NCI-H226 (cell line): ENCODE results near the gene FCAR.
"Not testable (repeated sequence)": the region's sequence is repeated elsewhere in the genome, so short reads cannot be mapped to it uniquely, and the experiment has no call there.

Experiments
- DNase-seq: peaks from one replicate; pipeline ENCODE4 v3.0.0-alpha.2; 2015

The FCAR gene

DNA sequence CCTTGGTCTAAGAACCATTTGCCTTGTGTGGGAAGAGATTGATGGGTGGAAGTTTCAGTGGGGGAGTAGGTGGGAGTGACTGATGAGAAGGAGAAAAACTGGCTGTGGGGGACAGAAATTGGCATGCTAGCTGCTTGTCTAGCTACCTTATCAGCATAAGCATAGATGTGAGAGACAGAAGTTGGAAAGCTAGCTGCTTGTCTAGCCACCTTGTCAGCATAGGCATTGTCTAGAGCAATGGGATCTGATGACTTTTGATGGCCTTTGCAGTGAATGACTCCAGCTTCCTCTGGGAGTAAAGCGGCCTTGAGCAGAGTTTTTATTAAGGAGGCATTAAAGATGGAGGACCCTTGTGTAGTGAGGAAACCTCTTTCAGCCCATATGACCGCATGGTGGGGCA, 22.0 kb downstream of the FCAR start:
- no peak for DNase-seq

DNA sequence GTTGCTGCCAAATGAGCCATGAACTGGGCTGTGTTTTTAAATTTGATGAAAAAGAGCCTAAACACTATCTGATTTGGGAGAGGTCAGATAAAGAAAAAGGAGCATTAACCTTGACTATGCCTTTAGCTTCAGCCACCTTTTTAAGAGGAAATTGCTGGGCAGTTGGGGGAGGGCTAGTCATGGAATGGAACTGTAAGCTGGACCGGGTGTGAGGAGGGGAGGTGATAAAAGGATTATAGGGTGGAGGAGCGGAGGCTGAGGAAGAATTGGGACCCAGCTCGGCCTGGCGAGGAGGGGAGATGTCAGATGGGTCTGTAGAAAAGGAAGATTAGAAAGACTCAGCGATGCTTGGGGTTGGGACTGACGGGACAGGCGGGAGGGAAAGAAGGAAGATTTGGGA, 24.6 kb downstream of the FCAR start:
- not testable (repeated sequence) for DNase-seq

DNA sequence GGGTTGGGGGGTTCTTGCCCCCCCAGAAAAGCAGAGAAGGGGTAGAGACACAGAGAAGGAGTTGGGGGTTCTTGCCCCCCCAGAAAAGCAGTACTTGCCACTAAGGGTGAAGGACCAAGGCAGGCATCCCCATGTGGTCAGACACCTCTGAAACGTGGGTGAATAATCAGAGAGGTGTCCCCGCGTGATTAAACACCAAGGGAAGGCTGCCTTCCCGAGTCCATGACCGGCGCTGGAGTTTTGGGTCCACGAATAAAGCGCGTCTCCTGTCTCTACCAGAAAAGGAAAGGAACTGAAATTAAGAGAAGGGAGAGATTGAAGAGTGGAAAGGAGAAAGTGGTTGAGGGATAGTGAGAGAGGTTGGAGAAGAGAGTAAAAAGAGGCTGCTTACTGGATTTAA, 25.6 kb downstream of the FCAR start:
- not testable (repeated sequence) for DNase-seq

DNA sequence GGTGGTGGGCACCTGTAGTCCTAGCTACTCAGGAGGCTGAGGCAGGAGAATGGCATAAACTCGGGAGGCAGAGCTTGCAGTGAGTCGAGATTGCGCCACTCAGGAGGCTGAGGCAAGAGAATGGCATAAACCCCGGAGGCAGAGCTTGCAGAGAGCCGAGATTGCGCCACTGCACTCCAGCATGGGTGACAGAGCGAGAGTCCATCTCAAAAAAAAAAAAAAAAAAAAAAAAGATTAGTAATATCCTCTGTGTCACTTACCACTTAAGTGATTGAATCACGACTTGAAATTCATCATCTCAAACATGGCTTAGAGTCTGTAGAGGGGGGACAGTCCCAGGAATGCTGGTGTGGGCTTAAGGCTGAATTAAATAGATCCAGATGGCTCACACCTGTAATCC, 27.1 kb downstream of the FCAR start:
- DNase-seq, result peak; percentile 42

DNA sequence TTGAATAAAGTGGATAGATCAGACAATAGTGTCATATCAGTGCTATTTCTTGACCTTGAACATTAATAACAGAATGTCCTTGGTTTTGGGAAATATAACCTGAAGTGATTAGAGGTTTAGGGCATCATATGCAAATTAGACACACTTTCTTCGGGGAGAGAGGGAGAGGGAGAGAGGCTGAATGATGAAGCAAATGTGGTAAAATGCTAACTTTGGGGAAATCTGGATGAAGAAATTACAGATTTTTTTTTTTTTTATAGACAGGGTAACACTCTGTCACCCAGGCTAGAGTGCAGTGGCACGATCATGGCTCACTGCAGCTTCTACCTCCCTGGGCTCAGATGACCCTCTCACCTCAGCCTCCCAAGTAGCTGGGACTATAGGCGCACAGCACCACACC, 28.0 kb downstream of the FCAR start:
- no peak for DNase-seq

DNA sequence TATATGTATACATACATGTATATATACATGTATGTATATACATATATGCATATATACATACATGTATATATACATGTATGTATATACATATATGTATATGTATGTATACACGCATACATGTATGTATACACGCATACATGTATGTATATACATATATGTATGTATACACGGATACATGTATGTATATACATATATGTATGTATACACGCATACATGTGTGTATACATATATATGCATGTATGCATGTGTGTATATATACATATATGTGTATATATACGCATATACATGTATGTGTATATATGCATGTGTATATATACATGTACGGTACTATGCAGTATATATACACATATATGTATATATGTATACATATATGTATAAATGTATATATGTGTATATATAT, 29.3 kb downstream of the FCAR start:
- DNase-seq, result no peak

DNA sequence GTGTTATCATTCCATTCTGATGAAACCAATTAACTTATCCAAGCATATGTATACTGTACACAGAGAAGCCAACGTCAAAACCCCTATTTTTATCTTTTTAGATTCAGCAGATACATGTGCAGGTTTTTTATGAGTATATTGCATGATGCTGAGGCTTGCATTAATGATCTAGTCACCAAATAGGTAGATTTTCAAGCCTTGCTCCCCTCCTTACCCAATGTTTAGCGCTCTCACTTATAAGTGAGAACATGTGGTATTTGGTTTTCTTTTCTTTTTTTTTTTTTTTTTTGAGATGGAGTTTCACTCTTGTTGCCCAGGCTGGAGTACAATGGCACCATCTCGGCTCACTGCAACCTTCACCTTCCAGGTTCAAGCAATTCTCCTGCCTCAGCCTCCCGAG, 30.2 kb downstream of the FCAR start:
- DNase-seq, result not testable (repeated sequence)

DNA sequence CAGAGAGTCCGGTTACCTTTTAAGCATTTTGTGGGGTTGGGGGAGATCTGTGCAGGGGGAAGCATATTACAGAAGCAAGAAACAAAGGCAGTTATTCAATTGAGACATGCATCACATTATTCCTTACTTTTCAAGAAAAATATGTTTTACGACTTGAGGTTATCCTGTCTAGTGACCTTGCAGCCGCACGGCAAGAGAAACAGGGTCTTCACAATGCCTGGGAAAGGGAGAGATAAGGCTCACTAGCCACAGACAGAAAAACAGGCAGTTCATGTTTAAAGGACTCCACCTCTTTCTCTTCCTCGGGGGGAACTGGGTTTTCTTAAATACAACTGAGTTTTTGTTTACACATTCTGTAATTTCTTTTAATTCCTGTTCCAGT, 31.4 kb downstream of the FCAR start:
- no peak for DNase-seq

DNA sequence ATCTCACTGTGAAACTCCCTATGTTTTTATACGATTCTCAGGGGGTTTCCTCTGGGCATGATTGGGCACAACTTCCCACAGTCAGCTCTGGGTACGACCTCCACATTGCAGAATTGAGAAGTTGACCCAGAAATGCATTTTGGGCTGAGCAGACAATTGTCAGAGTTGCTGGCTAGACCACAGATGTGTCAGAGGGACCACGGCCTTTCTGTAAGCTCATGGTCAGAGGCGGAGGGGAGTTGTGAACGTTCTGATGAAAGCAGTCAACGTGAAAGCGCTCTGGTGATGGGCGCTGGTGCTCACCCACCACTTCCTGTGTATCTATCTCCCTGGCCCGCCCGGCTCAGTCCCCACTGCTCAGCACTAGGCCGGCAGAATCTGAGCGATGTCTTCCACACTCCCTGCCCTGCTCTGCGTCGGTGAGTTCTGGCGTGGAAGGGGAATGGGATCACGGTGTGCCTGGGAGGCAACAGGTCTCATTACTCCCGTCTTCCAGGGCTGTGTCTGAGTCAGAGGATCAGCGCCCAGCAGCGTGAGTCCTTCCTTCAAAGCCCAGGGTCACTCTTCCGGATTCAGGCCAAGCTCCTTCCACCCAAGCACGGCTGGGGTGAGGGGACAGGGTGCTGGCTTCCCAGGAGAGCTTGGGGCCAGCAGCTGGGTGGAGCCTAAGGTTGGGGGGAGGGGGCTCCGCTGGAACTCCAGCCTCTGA, 31.9 kb downstream of the FCAR start, which contains the start of gene NCR1:
TSS of gene NCR1 (plus strand) at position 346 of the 709 bp plus-strand sequence. CDS start at position 386, 40 bp downstream.
- no peak for DNase-seq

DNA sequence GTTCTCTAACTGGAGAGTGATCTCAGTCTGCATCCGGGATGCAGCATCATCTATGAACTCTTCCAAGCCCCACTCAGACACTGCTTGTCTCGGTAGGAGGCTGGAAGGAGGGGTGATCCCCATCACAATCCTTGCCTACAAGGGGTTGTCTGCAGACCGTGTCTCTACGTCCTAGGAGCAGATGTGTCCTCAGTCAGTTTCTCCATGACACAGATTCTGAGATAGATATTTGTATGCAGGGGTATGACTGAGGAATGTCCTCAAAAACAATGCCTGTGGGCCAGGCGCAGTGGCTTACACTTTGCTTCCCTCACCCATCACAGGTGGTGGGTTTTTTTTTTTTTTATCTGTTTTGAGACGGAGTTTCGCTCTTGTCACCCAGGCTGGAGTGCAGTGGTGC, 32.8 kb downstream of the FCAR start:
- DNase-seq, result no peak

DNA sequence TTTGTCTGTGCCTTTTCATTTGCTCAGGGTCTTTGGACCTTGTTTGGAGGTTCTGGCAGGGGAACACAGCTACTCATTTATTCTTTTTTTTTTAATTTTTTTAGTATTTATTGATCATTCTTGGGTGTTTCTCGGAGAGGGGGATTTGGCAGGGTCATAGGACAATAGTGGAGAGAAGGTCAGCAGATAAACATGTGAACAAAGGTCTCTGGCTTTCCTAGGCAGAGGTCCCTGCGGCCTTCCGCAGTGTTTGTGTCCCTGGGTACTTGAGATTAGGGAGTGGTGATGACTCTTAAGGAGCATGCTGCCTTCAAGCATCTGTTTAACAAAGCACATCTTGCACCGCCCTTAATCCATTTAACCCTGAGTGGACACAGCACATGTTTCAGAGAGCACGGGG, 33.9 kb downstream of the FCAR start:
- not testable (repeated sequence) for DNase-seq

DNA sequence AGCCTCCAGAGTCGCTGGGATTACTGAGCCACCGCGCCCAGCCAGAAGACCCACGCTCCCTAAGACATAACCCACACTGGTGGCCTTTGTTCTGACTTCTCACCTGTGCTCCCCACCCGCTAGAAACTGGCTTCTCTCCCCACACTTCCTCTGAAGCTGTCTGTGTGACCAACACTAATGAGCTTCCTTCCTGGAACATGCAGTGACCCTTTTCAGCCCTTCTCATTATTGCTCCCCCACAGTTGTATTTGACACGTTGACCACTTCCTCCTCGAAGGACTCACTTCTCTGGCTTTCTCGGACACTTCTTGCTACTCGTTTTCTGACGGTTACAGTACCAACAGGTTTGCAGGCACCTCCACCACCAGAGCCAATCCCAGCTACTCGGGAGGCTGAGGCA, 42.8 kb downstream of the FCAR start:
- DNase-seq, result no peak

DNA sequence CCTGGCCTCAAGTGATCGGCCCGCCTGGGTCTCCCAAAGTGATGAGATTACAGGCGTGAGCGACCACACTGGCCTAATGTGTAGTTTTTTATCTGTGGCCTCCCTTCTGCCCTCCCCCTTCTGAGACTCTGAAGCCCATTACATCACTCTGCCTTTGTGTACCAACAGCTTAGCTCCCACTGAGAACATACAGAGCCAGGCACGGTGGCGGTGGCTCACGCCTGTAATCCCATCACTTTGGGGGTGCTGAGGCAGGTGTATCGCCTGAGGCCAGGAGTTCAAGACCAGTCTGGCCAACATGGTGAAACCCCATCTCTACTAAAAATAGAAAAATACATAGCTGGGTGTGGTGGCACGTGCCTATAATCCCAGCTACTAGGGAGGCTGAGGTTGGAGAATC, 44.5 kb downstream of the FCAR start:
- no peak for DNase-seq

DNA sequence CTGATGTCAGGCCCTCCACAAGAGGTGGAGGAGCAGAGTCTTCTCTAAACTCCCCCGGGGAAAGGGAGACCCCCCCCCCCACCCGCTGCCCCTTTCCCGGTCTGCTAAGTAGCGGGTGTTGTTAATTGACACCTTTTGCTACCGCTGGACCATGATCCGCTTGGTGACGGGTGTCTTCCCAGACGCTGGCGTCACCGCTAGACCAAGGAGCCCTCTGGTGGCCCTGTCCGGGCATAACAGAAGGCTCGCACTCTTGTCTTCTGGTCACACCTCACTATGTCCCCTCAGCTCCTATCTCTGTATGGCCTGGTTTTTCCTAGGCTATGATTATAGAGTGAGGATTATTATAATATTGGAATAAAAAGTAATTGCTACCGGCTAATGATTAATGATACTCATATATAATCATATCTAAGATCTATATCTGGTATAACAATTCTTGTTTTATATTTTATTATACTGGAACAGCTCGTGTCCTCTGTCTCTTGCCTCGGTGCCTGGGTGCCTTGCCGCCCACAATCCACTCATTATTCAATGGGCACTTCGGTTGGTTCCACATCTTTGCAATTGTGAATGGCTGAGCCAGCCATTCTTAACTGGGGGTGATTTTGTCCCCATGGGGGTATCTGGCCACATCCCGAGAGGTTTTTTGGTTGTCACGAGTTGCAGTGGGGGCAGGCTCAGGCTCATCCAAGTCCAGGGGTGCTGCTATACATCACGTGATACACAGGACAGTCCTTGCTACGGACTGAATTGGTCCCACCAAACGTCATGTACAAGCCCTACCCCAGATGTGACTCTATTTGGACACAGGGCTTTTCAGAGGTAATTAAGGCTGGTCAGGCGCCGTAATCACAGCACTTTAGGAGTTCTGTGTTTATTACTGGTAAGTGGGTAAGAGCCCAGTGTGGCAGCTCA, 45.9 kb downstream of the FCAR start:
- not testable (repeated sequence) for DNase-seq

DNA sequence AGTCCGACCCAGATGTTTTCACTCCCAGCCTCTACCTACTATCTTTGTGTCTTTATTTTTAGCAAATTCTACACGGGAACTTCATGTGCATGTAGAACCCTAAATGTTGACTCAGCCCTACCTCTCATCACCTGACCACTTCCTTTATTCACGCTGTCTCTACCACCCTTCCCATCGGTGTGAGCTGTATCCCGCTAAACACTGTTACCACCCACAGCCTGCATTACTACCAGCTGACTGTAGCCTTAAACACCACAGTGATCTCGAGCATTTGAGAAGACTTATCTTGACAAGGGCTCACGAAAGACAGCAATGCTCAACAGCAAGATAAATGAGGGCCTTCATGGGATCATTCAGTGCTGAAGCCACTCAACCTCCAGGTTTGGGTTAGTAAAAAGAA, 47.0 kb downstream of the FCAR start:
- DNase-seq, result no peak

DNA sequence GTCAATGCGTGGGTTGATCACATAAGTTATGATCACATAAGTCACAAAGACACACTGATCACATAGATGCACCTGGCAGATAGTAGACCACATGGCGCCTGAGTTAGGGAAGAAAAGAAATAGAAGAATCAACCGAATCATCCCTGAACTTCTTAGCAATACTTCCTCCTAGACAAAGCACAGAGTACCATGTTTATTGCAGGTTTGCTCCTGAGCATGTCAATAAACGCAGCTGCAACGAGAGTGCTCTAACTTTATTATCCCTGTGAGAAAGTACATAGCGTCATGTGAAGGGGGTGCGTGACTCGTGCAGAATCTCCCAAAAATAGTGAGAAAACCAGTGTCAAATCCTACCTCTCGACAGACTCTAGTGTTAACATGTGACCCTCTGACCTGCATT, 49.2 kb downstream of the FCAR start:
- no peak for DNase-seq

DNA sequence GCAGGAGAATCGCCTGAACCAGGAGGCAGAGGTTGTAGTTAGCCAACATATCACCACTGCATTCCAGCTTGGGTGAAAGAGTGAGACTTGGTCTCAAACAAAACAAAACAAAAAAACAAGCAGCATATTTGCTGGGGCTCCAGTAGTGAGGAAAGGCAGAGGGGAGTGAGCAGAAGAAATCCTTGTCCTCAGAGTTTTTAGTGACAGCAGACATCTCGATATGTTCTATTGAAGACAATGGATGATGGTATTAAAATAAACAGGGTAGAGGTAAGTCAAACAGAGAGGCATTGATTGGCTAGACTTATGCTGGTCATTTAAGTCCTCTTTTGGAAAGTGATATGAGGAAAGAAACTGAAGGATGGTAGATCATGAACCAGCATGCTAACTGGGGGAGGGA, 54.3 kb downstream of the FCAR start:
- DNase-seq, result no peak

DNA sequence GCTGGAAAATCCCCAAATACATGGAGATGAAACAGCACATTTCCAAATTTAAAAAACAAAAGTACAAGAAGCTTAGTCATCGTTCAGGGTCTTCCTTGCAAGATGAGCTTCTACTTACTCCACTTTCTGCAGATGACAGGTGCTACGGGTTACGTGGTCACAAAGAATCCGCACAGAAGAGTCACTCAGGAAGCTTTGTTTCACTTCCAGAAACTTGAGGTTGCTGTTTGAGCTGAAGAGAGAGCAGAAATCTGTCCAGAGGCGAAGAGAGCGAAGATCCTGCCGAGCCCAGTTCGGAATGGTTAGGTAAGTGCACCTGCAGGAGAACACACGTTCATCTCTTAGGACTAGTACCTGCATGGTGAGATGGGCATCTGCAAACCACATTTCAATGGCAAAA, 63.9 kb downstream of the FCAR start:
- DNase-seq, result no peak

DNA sequence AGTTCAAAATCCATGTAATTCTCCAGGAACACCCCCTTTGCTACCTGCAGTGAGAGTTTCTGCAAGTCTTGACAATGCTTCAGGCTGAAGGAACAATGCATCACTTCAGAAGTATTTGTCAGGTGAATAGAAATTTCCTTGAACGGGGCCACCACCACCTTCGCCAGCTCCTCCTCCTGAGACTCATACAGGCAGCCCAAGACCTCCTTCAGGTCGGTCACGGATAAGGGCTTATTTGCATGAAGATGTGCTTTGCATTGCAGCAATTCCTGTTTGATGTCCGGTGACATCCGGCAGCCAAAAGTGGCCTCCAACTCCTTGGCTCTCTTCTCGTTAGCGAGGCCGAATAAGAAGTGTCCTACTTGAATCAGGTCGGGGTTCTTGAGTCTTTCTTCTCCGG, 64.9 kb downstream of the FCAR start:
- no peak for DNase-seq

DNA sequence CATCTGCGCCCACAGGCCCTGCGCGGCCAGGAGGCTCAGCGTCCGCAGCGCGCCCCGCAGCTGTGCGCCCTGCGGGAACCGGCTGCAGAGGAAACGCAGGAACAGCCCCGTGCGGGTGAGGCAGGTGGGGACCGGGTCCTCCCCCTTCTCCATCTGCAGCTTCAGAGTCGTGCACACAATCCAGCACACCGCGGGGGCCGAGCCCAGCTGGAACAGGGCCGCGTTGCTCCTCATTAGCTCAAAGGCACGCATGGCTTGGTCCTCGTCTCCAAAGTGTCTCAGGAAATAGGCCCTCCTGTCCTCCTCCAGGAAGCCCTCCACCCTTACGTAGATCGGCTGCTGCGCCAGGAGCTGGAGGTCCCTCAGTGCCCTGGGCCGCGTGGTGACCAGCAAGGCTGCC, 65.5 kb downstream of the FCAR start:
- DNase-seq, result not testable (repeated sequence)
